NCI-H2107 treated with DMSO at 0.1 percent for 48 hours (cell line): ENCODE results near the gene TXK.

ENCODE experiments used
- DNase-seq: peaks from one replicate; lab custom pipeline; 2025; ENCODE audit not compliant: unreplicated experiment; lab: John Stamatoyannopoulos, UW

The TXK gene

GRCh38 chr4:48025005-48025404 lies 109.0 kb downstream of the TXK start:
- no peak for DNase-seq

- DNase-seq = no peak
These were observed 109.5 kb downstream of the TXK start for GRCh38 chr4:48024522-48024921.

GRCh38 chr4:48022192-48022799 lies 111.8 kb downstream of the TXK start:
- DNase-seq = no peak

- DNase-seq = no peak
These were observed 113.0 kb downstream of the TXK start for GRCh38 chr4:48021100-48021499.

- DNase-seq = no peak
These were observed 115.9 kb downstream of the TXK start for GRCh38 chr4:48018112-48018511.

GRCh38 chr4:48017108-48017571 lies 116.9 kb downstream of the TXK start:
- no peak for DNase-seq
